SH-SY5Y (cell line): ENCODE results near the gene FOSL2.

Experiments used
- GATA2 ChIP-seq: IDR thresholded peaks from 2 replicates; pipeline ENCODE4 v1.6.1; 2011; ENCODE audit warnings: mild to moderate bottlenecking, low read depth, low read length
- GATA3 ChIP-seq: IDR thresholded peaks from 2 replicates; pipeline ENCODE4 v1.6.1; 2011; ENCODE audit warnings: low read depth, mild to moderate bottlenecking, low read length, moderate library complexity

DNA sequence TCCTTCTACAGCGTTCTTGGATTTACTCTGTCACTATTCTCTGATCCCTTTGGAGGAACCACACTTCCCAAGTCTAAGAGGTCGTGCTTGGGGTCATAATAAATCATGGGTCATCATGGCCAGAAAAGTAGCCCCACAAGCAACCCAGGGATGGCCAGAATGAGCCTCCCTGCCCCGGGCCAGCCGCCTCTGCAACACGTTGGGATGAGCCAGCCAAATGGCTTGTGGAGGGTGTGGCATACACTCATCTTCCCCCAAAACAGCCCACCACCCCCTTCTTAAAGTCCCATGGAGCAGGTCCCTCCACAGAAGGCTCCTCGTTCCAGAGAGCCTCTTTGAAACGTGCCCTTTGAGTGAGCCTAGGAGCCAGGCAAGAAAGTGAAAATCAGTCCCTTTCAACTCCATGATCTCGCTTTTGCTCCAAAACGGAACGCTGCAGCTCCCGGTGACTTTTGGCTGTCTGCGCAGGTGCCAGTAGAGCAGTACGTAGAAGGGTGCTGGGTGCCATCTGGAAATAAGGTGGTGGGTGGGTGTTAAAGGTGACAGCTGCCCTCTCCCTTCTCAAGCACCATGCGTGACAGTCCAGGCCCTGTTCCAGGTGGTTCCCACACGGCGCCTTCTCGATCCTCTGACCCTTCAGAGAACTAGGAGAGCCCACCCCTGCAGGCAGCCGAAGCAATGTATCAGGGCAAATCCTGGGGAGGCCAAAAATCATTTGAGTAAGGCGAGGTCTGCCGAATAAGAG lies 48.5 kb upstream of the FOSL2 start:
- TF ChIP-seq GATA3 (no peak), GATA2 (no peak)
